Ammon's horn (tissue), 1 donor: ENCODE results near the gene YIPF3.
"Not testable (repeated sequence)": the region's sequence is repeated elsewhere in the genome, so short reads cannot be mapped to it uniquely, and the experiment has no call there.

ENCODE experiments used
- DNase-seq: peaks from one replicate; pipeline ENCODE4 v3.0.0-alpha.2; 2016; ENCODE audit warnings: low spot score

Gene YIPF3

DNA sequence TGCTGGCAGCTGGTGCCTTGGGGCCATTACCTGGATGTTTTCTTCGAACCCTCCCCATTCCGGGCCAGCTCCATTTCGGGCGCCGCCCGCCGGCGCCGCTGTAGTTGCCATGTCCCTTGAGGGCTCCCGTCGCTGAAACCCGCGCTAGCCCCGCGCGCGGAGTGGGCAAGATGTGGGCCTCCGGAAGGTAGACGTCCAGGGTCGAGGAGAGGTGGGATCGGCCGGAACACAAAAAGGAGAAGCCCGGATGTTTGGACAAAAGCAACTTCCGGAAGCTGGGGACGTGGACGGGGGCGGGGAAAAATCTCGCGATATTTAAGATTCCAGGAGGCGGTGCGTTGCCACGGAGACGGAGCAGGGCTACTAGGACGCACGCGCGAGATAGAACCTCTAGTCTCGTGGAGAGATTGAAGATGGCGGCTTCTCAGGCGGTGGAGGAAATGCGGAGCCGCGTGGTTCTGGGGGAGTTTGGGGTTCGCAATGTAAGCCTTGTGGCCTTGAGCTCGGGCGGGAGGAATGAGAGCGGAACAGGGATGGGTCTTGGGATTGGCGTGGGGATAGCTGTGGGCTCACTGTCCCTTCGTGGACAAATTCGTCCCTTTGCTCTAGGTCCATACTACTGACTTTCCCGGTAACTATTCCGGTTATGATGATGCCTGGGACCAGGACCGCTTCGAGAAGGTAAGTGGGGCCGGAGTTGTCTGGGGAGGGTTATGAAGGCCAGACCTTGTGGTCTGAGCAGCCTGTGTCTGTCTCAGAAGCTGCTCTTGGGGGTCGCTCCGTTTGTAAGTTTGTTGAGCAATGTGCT is at the start of gene YIPF3, which contains the start of gene POLR1C:
TSS of gene YIPF3 (minus strand) at position 230 of the 808 bp plus-strand sequence. CDS start at position 111, 119 bp downstream.
TSS of gene POLR1C (plus strand) at position 393 of the 808 bp plus-strand sequence. CDS start at position 414, 21 bp downstream.
- peak; percentile 98 for DNase-seq

DNA sequence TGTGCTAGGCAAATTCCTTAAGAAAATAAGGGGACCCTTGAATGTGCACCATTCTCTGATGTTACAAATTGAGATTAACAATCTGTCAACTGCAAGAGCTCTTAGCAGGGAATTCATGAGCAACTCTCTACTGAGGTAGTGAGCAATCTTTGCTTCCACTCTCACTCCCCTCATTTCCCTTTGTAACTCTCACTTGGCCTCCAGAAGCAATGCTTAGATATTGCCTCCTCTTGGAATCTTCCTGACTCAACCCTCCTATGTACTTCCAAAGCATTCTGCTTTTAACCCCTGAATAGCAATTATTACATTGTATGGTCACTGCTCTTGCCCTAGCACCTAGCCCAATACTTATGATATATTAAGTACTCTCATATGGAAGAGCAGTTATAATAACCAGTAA is 42.6 kb upstream of the YIPF3 start:
- DNase-seq, result no peak

DNA sequence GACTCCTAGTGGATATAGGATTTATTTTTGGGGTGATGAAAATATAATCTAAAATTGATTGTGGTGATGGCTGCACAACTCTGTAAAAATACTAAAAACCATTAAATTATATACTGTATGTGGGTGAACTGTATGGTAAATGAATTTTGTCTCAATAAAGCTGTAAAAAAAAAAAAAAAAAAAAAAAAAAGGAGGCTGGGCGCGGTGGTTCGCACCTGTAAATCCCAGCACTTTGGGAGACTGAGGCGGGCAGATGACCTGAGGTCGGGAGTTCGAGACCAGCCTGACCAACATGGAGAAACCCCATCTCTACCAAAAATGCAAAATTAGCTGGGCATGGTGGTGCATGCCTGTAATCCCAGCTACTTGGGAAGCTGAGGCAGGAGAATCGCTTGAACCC is 40.9 kb upstream of the YIPF3 start:
- DNase-seq, result not testable (repeated sequence)

DNA sequence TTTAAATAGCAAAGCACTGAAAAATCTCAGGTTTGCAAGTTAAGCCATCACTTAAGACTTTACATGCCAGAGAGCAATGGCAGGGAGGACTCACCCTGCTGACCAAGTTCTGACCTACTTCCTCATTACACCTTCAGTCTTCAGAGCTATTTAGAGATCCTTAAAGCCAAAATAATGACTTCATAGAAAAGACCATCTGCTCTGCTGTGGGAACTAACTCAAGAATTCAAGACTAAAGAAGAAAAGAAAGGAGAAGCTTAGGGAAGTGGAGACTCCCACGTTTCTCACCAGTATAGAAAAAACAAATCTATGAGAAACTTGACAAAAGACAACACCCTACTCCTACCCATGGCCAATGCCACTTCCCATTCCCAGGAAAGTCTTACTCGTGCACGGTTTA is 30.5 kb upstream of the YIPF3 start:
- no peak for DNase-seq

DNA sequence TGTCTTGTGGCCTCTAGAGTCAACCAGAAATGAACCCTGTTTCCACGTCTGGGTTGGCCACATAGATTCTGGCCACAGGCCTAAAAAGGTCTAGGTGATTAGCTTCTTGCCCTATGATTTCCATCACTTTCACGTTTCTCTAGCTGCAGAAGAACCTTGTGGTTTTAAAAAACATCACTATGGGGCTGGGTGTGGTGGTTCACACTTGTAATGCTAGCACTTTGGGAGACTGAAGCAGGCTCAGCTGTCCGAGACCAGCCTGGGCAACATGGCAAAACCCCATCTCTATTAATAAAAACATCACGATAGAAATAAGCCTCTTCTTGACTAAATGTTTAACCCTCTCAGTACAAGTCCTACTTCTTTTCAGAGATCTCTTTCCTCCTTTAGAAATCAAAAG is 27.7 kb upstream of the YIPF3 start:
- DNase-seq, result no peak

DNA sequence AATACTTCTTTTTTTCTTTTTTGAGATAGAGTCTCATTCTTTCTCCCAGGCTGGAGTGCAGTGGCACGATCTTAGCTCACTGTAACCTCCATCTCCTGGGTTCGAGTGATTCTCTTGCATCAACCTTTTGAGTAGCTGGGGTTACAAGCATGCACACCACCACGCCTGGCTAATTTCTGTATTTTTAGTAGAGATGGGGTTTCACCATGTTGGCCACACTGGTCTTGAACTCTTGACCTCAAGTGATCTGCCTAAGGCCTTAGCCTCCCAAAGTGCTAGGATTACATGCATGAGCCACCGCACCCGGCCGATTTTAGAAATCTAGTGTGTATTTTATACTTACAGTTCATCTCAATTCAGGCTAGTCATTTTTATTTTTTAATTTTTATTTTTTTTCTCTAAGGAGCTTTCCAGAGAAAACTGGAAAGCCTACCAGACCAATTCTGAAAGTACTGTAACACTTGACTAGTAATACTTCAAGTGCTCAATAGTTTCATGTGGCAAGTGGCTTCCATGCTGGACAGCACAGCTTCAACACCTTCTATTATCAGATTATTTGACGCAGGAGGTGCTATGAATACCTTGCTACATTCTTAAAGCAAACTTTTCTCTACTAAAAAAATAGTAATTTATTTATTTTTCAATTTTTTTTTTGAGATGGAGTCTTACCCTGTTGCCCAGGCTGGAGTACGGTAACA is 25.2 kb upstream of the YIPF3 start:
- DNase-seq, result no peak

DNA sequence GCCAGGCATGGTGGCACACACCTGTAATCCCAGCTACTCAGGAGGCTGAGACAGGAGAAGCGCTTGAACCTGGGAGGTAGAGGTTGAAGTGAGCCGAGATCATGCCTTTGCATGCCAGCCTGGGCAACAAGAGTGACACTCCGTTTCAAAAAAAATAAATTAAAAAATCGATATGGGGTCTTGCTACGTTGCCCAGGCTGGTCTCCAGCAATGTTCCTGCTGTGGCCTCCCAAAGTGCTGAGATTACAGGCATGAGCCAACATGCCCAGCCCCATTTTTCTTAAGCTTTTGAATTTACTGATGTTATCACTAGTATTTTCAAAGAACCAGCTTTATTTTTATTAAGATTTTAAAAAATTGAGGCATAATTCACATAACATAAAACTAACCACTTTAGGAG is 23.8 kb upstream of the YIPF3 start:
- DNase-seq, result no peak

DNA sequence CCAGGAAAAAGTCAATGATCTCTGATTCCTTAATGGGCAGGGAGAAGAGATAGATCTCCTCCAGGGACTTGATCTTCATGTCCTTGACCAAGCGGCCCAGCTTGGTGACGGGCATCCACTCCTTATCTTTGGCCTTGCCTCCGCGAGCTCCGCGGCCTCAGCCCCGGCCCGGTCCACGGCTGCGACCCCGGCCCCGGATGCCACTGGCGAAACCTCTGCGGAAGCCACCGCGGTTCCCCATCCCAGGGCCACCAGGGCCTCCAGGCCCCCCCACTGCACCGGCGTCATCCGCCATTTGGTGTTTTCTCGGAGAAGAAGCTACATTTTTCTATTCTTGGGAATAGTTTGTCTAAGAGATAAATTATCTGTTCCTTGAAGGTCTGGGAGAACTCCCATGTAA is 22.7 kb upstream of the YIPF3 start:
- not testable (repeated sequence) for DNase-seq

DNA sequence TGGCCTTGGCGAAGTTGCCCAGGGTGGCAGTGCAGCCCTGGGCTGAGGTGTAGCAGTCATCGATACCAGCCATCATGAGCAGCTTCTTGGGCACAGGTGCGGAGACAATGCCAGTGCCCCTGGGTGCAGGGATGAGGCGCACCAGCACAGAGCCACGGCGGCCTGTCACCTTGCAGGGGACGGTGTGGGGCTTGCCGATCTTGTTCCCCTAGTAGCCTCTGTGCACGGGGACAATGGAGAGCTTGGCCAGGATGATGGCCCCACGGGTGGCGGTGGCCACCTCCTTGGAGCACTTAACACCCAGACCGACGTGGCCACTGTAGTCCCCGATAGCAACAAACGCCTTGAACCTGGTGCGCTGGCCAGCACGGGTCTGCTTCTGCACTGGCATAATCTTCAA is 22.3 kb upstream of the YIPF3 start:
- not testable (repeated sequence) for DNase-seq

DNA sequence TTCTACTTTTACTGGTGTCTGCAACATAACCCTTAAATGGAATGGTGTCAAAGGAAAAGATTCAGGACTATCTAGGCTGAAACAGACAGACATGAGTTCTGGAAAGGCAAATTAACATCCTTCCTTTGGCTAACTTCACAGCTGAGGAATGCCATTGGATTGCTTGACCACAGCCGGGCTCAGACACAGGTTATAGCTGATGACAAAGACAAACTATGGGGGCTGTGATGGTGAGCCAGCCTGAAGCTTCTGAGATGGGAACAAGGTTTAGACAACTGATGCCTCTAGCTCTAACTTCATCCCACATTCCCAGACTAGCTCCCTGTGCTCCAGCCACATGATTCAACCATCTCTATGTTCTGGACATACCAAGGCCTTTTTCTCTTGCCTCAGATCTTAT is 15.5 kb upstream of the YIPF3 start:
- no peak for DNase-seq

DNA sequence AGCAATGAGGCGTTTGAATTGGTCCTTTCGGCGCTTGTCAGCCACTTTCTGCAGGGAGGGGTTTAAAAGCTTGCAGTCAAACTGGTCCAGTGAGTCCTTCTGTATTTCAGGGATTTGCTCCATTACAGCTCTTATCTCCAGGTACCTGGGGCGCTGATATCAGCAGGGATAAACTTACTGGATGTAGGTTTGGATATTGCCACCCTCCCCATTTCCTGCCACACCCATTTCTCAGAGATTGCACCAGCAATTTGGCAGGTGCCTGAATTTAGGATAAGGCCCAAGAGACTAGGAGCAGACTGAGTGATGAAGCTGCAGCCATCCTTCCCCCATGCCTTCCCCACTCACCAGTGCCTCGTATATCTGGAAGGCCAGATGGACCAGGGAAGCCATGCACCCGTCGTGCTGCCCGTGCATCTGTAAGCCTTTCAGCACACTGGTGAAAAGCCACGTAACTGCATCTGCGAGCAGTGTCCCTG is 7.8 kb upstream of the YIPF3 start:
- DNase-seq, result no peak

DNA sequence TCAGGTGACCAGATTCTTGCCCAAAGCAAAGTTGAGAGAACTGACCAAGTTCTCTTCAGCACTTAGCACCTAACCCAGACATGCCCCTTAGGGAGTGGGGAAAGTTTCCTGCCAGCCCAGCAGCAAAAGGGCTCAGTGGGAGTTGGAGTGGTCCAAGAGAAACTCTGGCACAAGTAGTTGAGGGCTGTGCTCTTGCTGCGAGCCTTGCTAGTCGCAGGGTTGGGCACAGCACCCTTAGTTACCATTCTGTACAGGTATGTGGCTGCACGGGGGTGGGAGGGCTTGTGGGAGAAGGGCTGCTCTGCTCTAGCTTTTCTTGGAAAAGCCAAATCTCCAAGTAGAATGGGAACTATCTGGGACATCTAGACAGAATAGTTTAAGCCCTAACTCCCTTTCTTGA is 6.6 kb upstream of the YIPF3 start:
- no peak for DNase-seq

DNA sequence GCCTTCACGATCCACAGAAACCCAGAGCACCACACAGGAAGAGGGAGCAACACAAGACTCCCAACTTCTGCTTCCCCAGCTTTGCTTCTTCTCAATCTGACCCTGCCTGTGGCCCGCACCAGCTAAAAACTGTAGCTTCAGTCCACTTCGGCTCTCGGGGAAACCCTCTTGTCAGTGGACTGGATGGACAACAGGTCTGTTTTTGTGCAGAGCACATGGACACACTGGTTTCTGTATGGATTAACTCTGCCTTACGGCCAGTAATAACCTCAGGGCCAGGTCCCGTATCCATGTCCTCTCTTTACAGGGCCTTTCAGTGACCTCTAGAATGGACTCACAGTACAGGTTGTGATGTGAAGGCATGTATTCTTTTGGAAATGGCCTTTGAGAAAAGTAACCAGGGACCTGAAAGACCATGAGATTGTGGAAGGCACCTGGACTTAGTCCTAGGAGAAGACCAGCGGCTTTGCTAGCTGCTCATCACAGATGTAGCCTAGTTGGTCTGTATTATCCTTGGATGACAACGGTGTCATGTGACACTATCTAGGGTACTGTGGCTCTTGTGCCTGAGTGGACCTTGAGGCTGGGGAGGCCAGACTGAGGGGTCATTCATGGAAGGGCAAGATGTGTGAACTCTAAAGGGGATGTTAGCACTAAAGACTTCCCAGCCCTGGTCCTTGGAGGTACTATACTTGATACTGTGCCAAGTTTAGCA is 6.0 kb upstream of the YIPF3 start:
- no peak for DNase-seq

DNA sequence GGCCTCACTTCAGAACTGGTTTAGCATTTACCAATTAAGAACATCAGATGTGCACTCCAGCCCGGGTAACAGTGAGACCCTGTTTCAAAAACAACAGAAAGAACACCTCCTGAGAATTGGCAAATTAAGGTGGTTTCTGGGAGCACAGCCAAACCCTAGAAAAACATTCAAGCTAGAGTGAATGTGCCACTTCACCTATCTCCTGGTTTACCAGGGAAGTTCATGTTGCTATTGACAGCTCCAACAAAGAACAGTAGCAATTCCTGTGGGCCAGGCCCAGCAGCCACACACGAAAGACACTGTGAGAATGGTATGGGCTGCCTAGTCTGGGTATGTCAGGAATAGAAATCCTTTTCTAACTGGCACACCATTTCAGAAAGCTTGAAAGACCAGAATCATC is 5.1 kb upstream of the YIPF3 start:
- no peak for DNase-seq

DNA sequence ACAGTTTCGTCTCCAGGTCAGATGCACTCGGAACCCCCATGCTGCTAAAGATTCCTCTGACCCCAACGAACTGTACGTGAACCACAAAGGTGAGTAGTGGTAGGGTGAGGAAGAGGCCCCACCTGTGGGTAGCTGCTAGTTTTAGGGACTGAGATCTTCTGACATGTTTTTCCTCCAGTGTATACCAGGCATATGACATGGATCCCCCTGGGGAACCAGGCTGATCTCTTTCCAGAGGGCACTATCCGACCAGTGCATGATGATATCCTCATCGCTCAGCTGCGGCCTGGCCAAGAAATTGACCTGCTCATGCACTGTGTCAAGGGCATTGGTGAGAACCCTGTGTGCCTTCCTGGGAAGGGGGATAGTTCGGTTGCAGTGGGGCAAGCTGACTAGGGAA is 3.4 kb upstream of the YIPF3 start:
- DNase-seq, result no peak

DNA sequence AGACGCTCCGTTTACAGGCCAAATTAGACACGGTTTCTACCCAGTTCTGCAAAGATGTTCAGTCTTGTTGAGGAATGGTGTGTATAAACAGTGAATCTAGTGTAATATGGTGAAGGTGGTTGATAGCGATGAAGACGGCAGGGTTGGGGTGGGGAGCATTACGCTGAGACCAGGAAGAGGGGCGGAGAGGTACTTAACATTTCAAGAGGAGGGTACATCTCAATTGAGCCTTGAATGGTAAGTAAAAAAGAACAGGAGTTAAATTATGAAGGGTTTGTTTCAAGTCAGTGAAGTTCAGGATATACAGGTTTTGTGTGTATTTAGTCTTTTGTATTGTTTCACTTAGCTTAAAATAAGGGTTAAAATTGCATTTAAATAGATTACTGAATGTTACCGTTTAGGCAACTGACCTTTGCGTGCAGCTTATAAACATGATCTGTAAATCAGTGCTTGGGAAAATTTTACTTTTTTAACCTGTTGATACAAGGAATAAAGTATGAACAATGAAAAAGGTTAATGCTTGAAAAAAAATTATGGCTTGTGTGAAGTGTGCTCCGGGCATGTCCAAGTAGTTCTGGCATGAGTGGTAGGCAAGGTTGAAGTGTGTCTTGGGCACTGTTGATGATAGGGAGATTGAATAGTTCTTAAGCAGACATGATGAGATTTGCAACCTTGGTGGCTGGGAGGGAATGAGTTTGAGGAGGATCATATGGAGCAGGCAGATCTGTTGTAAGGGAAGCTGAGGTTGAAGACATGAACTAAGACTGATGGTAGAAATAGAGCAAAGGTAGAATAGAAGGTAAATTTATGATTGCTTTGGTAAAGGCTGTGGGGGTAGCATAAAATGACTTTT is 1.0 kb upstream of the YIPF3 start:
- DNase-seq, result no peak

DNA sequence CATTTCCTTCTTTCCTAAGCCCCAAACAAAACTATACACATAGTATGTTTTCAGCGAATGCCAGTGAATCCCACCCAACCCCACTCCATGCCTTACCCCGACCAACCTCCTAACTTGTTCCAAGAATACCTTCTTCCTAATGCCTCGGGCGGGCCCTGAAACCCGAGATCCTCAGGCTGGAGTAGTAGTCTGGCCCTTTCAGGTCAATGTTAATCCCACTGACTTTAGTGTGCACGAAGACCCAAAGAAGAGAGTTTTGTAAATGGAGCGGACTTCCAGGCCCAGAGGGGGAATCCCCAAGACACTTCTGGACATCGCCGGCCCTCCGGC is 394 bp downstream of the YIPF3 start:
- no peak for DNase-seq

DNA sequence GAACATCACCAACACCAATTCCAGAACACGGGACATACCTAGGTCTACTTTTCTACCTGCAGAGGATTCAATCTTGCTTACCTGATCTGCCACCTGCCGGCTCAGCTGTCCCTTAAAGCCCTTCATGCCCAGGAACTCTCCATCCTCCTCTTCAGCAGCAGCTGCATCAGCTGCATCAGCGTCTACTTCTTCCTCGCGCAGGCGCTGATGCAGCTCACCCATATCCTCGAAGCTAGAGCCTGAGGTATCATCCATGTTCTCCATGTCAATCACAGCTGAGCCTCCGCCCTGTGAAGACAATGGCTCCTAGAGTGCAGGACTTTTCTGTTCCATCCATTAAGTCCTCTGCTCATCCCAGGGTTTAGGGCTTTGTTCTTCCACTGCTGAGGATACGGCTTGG is 918 bp downstream of the YIPF3 start:
- no peak for DNase-seq

DNA sequence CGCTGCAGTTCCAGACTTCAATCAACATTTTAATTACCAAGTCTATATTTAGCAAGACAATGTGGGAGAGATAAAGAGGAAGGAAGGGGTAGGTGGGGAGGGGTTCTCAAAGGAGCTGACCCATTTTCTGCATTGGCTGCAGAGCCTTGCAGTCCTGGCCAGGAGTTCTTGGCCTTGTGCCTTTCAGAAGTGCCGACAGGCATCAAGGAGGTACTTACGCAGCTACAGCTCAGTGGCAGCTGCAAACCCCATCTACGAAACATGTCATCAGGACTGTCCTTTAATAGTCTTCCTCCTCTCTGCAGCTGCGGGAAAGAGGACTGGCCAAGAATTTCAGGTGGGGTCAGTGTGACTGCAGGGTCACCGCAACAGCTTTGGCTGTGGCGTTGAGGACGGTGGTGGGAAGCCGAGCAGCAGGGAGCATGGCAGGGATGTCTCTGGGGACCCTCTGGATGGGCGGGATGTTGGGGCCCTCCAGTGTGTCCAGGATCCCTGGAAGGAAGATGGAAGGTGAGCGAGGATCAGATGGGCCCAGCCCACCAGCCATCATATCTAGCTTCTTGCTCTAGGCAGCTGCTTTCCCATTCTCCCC is 4.8 kb downstream of the YIPF3 start:
- no peak for DNase-seq

DNA sequence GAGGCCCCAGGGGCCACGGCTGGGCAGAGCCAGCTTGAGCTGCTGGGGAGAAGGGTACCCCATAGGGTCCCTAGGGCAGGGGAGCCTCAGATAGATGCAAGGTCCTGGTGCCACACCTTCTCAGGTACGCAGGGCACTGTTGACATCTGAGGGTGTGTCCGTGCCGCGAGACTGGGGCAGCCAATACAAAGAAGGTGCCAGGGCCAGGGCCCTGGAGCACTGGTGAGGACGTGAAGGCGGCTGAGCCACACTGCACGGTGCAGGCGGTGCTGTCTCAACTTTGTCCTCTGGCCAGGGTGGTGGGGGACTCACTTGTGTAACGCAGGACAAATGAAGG is 5.9 kb downstream of the YIPF3 start:
- DNase-seq, result no peak

DNA sequence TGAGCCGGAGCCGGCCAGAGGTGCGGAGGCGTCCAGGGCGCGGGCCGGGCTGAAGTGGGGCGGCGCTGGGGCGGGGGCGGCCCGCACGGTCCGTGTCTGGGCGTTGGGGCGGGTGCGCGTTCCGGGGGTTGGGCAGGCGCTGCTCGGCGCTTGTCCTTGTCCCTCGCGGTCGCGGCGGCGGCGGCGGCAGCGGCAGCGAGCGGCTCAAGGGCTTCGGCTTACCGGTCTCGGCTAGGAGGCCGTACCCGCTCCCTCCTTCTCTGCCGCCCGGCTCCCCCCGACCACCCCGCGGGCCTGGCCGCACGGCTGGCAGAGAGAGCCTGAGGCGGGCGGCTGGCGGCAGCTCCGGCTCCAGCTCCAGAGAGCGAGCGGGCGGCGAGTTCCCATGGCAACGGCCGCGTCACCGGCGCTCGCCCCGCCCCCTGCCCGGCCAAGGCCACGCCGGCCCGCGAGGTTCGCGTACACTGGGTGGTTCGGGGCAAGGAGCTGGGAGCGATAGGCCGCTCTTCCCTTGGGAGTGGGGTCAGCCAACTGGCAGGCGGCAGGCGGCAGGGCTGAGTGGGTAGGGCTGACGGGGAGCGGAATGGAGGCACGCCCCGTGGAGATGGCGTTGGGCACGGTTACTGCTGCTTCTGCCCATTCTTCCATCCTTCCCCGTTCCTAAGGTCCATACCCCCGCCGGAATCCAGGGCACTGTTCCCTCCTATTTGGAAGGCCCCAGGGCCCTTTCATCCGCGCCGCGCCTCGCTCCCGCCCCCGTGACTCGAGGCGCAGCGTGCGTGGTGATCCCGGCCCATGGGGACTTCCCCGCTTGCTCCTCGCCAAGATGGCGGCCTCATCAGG is 6.5 kb downstream of the YIPF3 start, which contains the start of gene LRRC73:
TSS of gene LRRC73 (minus strand) at position 363 of the 843 bp plus-strand sequence. CDS start 561 bp downstream, outside the sequence.
- DNase-seq, result peak; percentile 92
